Endothelial cell of umbilical vein (primary cell): Measurements from ENCODE around the gene SLC20A1.

Source experiments
- POLR2A ChIP-seq: IDR thresholded peaks from 2 replicates; pipeline ENCODE4 v1.6.1; 2012; ENCODE audit warnings: low read depth, mild to moderate bottlenecking, control low read depth, low read length
- POLR2AphosphoS5 ChIP-seq: IDR thresholded peaks from 2 replicates; pipeline ENCODE4 v1.6.1; 2012; ENCODE audit warnings: low read depth, mild to moderate bottlenecking, control low read depth, low read length, moderate library complexity; ENCODE audit not compliant: insufficient read depth
- TF ChIP-seq, protein P1 (sequence below), 2 donors: IDR thresholded peaks; 1 replicate in 1 of 2; 2 replicates in 1 of 2; pipeline ENCODE4 v1.5.1; 2011; ENCODE audit warnings: low read length in 2 of 2, mild to moderate bottlenecking in 2 of 2, moderate library complexity in 2 of 2, control low read depth in 1 of 2, inconsistent platforms in 1 of 2, low read depth in 1 of 2; ENCODE audit not compliant: insufficient read depth in 1 of 2; ENCODE audit errors: extremely low read depth in 1 of 2

DNA sequence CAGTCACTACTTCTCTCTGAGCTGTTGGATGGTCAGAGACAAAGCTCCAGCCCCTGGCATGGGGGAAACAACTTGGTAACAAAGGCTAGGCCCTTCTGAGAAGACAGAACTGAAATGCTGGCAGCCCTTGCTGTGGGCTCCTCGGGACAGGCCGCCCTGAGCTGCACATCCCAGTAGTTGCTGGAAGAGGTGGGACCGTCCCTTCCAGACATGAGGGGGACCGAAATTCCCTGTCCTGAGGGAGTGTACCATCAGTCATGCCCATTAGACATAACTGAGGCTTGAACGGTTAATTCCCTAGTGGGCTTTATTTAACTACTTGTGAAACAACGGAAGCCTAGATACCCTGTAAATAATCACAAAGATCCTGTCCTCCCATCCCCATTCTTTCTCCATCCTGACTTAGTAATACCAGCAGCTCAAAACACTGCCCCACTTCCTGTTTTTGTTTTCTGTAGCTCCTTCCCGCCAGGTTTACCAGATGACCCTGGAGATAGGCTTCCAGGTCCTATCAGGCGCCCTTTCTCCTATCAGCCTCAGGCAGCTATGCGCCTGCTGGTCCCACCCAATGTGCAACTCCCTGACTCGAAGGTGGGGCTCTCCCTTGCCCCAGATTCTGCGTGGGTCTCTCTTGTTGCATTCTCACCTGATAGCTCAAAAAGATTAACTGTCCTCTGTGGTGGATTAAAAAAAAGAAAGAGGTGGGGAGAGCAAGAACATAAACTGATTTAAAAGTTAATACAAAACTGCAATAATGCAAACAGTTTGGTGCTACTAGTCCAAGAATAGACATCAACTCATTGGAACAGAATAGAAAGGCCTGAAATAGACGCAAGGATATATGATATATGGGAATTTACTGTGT is 38.0 kb downstream of the SLC20A1 start:
- TF ChIP-seq POLR2A, result no peak
- no peak for TF ChIP-seq POLR2AphosphoS5
- TF ChIP-seq, protein P1, sequence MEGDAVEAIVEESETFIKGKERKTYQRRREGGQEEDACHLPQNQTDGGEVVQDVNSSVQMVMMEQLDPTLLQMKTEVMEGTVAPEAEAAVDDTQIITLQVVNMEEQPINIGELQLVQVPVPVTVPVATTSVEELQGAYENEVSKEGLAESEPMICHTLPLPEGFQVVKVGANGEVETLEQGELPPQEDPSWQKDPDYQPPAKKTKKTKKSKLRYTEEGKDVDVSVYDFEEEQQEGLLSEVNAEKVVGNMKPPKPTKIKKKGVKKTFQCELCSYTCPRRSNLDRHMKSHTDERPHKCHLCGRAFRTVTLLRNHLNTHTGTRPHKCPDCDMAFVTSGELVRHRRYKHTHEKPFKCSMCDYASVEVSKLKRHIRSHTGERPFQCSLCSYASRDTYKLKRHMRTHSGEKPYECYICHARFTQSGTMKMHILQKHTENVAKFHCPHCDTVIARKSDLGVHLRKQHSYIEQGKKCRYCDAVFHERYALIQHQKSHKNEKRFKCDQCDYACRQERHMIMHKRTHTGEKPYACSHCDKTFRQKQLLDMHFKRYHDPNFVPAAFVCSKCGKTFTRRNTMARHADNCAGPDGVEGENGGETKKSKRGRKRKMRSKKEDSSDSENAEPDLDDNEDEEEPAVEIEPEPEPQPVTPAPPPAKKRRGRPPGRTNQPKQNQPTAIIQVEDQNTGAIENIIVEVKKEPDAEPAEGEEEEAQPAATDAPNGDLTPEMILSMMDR (IDR thresholded peaks at IDR 0.05; ENCODE audit: extremely low read depth in 1 of 2, insufficient read depth in 1 of 2, low read depth in 1 of 2, low read length in 2 of 2), result no peak
